ENCODE data around the gene PLPPR2.
A peak's percentile ranks its signal among the peaks of the same experiment; 100 is the strongest.
"Not testable (repeated sequence)": the region's sequence is repeated elsewhere in the genome, so short reads cannot be mapped to it uniquely, and the experiment has no call there.

PLPPR2 gene, protein sequence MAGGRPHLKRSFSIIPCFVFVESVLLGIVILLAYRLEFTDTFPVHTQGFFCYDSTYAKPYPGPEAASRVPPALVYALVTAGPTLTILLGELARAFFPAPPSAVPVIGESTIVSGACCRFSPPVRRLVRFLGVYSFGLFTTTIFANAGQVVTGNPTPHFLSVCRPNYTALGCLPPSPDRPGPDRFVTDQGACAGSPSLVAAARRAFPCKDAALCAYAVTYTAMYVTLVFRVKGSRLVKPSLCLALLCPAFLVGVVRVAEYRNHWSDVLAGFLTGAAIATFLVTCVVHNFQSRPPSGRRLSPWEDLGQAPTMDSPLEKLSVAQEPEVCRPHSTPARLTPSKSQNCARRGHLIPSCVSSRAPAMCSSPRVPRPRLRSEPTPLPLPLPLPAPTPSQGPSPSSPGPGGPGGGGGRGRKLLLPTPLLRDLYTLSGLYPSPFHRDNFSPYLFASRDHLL
- total RNA-seq, result 5.5 to 13.7 (median 8.7) reads per million in 18 experiments

DNA sequence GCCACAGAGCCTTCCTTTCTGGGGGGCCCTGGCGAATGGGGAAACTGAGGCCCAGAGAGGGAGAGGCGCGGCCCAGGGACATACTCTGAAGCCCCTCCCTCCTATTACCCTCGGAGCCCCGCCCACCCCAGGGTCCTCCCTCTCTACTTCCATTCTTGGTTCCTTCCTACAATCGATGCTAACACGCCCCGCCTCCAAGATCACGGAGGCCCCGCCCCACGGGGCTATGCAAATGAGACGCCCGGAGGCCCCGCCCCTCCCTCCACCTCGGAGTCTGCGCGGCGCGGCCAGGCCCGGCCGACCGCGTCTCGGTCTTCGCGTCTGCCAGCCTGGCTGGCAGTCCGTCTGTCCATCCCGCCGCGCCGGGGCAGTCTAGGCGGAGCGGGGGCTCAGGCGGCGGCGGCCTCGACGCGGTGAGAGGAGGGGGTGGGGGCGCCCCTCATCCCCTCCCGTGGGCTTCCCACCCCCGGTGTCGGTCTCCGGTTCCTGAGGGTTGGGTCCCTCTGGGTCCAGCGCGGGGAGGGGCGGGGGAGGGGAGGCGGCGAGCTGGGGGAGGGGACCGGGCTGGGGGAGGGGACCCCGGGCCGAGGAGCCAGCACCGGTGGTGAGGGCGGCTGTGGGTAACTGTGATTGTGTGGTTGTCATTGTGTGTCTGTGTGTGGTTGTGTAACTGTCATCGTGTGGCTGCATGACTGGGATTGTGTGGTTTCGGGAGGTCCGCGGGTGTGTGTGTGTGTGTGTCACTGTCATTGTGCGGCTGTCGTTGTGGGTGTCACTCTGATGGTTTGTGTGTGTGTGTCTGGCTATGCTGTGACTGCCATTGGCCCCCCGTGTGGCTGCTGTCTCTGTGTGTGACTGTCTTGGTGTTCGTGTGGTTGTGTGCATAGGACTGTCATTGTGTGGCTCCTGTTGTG, at the start of gene PLPPR2:
Gene PLPPR2, plus strand, starts transcription at position 273 of the 914 bp plus-strand sequence. CDS start 2,242 bp downstream, outside the sequence.
- DNase-seq, result peak; percentile 92 to 93

DNA sequence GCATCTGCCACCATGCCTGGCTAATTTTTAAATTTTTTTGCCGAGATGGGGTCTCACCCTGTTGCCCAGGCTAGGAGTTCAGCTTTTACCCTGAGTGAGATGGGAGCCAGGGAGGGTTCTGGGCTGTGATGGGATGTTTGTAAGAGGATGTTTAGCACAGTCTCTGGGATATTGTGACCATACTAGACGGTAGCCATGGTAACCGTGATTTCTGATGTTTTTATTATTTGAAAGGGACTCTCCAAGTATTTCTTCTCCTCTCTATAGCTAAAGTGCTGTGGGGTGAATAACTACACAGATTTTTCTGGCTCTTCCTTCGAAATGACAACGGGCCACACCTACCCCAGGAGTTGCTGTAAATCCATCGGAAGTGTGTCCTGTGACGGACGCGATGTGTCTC, 48.9 kb upstream of the PLPPR2 start:
- no peak for DNase-seq

DNA sequence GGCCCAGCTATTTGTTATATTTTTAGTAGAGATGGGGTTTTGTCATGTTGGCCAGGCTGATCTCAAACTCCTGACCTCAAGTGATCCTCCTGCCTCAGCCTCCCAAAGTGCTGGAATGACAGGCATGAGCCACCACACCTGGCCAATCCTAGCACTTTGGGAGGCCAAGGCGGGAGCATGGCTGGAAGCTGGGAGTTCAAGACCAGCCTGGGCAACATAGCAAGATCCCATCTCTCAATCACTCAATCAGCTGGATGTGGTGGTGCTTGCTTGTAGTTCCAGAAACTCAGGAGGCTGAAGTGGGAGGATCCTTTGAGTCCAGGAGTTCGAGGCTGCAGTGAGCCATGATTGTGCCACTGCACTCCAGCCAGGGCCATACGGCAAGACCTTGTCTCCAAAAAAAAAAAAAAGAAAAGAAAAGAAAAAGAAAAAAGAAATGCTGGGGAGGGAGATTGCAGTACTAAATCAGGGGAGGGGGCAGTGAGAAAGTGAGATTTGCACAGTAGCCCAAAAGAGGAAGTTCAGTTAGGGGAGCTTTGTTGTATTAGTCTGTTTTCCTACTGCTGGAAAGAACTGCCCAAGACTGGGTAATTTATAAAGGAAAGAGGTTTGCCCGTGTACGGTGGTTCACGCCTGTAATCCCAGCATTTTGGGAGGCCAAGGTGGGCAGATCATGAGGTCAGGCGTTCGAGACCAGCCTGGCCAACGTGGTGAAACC, 34.8 kb upstream of the PLPPR2 start:
- DNase-seq, result not testable (repeated sequence)

DNA sequence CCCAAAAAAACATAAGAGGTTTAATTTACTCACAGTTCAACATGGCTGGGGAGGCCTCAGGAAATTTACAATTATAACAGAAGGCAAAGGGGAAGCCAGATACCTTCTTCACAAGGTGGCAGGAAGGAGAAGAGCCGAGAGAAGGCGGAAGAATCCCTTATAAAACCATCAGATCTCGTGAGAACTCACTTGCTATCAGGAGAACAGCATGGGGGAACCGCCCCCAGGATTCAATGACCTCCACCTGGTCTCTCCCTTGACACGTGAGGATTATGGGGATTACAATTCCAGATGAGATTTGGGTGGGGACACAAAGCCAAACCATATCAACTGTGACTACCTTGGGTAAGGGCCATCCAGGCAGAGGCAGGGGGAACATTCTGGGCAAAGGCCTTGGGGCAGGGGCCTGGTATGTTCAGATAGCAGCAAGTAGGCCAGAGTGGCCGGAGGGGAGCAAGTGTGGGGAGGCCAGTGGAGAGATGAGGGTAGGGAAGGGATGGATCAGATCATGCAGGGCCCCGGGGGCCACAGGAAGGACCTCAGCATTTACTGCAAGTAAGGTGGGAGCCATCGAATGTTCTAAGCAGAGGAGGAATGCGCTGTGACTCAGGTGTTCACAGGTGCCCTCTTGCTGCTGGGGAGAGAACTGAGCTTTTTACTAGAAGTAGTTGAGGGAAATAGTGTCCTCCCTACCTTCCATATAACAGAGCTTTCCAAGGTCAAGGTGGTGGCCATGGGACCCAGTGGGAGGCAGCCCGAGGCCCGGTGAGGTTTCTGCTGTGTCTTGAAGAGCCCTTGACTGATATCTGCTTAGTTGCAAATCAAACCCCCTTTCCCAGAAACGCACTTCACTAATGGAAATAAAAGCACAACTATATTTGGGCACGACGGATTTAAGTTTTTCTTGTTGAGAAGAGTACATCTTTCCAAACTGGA, 33.8 kb upstream of the PLPPR2 start:
- DNase-seq, result no peak

DNA sequence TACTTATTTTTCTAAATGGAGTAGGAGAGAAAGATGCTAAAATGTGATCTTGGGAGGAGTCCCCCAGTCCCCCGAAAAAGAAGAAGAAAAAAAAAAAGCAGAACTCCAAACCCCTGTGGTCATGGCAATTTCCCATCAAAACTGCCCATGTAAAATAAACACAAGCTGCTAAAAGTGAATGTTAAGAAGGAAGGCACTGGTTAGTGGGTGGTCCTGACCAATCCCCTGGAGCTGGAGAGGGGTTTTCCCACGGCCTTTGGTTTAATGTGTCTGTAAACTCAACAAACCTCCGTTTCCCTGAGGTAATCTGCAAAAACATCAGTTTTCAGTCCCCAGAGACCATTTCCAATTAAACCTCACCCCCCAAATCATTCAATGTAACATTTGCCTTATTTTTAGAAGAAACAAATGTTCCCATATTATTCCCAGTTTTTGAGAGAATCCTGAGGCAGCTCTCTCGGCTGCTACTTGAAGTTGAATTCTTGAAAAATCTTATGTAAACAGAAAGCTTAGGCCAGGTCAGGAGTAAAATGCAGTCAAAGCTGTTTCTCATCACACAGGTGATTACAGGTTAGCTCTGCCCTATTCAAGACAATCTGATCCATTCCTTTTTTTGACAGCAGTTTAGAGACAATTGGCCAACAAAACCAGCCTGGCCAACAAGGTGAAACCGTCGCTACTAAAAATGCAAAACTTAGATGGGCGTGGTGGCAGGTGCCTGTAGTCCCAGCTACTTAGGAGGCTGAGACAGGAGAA, 32.8 kb upstream of the PLPPR2 start:
- peak; percentile 52 to 67 for DNase-seq

DNA sequence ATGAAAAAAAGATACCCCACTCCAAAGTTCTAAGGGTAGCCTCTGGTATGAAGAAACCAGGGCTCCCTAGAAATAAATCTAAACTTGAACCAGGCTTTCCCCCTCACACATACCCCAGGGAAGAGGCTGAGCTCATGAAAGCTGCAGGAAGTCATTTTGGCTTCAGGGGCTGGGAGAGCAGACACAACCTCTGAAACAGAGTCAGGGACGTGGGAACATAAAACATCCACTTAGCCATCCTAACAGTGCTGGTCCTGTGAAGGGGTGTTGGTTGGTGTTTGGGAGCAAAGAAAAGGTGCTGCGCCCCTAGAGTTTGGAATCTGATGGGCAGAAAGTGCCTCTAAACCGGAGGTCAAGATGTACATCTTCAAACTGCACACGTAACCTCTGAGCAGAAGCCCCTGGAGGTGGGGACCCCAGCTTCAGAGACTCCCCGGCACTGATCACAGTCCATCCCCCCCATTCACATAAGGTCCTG, 31.6 kb upstream of the PLPPR2 start:
- DNase-seq, result no peak

DNA sequence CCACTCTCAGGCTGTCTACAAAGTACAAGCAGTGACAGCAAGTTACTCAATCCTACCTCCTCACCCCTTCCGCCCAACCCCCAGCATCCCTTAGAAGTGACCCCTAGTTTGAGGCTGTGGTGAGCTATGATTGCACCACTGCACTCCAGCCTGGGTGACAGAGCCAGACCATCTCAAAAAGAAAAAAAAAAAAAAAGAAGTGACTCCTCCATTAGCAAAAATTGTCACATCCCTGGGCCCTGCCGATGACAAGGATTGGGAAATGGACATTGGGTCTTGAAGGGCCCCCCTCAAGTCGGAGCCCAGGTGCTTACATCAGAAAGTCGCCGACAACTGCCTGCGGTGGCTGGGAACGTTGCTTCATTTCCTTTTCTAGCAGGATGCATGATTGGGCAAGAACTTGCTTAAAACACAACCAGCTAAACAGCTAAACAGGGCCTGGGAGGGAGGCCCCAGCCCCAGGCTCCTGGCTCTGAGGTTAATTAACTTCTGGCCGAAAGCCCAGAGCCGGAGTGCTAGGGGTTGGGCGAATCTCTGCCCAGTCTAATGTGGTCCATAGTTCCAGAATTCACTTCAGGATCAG, 31.1 kb upstream of the PLPPR2 start:
- DNase-seq, result peak; percentile 87 to 90

DNA sequence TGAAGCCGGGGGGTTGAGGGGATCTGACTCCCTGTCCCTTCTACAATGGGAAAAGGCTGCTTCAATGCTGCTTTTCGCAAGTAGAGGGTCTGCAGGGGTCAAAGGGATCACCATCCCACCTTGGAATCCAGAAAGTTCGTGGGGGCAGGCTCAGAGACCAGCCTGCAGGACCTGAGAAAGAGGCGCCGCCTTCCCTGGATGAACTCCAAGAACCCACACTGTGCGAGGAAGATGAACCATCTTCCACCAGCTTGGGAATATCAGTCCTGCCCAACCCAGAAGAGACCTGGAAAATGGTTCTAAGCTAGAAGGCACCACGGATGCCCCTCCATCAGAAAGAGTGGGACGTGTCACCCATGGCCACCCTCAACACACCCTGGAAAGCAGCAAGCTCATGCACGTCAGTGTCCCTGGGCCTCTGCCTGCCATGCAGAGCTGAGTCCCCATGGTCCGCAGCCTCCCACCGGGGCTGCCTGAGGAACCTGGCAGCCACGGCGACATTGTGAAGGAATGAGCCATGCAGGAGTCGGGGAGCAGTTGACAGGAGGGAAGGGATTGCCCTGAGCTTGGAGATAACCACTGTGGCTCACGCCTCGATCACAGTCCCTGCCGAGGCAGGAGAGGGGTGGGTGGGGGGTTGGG, 30.4 kb upstream of the PLPPR2 start:
- DNase-seq, result no peak

DNA sequence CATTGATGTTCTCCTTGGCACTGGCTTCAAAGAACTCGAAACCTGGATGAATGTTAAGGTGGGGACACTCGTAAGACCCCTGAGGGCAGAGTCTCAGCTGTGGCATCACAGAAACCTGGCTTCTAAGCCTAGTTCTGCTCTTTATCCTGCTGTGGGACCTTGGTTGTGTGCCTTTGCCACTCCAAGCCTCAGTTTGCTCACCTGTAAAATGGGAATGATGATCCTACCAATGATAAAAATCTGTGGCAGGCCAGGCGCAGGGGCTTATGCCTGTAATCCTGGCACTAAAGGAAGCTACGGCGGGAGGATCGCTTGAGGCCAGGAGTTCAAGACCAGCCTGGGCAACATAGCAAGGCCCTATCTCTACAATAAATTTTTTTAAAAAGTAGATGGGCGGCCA, 29.7 kb upstream of the PLPPR2 start:
- DNase-seq, result no peak

DNA sequence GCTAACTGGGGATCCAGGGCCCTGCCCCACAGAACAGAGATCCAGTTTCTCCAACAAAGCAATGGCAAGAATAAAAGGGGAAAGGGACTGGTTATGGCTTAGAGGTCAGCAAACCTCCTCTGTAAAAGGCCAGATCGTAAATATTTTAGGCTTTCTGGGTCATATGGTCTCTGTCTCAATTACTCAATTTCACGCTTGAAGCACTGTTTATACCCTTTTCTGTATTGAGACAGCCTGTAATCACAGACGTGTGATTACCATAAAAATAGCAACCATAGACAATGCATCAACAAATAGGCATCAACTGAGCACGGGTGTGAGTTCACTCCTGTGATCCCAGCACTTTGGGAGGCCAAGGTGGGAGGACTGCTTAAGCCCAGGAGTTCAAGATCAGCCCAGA, 25.1 kb upstream of the PLPPR2 start:
- peak in 1 of 2 donors; percentile 11 for DNase-seq

DNA sequence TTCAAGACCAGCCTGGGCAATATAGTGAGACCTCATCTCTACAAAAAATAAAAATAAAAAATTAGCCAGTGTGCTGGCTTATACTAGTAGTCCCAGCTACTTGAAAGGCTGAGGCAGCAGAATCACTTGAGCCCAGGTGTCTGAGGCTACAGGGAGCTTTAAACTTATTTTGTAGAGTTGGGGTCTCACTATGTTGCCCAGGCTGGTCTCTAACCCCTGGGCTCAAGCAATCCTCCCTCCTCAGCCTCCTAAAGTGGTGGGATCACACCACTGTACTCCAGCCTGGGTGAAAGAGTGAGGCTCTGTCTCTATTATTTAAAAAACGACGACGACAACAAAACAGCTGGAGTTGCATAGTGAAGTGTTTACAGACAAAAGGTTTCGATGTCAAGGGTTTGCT, 23.7 kb upstream of the PLPPR2 start:
- no peak for DNase-seq

DNA sequence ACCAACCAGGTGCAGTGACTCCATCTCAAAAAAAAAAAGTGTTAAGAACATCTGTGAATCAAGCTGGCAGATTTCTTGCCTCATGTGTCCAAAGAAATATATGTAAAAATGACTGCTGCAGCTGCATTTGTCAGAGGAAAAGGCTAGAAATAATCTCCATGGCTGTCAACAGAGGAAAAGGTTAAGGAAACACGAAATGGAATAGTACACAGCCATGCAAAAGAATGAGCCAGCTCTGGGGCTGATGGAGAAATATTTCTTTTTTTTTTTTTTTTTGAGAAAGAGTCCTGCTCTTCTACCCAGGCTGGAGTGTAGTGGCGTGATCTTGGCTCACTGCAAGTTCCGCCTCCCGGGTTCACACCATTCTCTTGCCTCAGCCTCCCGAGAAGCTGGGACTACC, 22.4 kb upstream of the PLPPR2 start:
- no peak for DNase-seq

DNA sequence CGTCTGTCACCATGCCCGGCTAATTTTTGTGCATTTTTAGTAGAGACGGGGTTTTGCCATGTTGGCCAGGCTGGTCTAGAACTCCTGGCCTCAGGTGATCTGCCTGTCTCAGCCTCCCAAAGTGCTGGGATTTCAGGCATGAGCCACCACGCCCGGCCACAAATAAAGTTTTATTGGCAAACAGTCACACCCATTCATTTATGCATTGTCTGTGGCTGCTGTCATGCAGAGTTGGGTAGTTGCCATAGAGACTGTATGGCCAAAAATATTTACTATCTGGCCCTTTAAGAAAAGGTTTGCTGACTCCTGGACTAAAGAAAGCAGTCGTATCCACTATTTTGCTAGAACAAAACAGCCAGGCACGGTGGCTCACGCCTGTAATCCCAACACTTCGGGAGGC, 21.4 kb upstream of the PLPPR2 start:
- not testable (repeated sequence) for DNase-seq

DNA sequence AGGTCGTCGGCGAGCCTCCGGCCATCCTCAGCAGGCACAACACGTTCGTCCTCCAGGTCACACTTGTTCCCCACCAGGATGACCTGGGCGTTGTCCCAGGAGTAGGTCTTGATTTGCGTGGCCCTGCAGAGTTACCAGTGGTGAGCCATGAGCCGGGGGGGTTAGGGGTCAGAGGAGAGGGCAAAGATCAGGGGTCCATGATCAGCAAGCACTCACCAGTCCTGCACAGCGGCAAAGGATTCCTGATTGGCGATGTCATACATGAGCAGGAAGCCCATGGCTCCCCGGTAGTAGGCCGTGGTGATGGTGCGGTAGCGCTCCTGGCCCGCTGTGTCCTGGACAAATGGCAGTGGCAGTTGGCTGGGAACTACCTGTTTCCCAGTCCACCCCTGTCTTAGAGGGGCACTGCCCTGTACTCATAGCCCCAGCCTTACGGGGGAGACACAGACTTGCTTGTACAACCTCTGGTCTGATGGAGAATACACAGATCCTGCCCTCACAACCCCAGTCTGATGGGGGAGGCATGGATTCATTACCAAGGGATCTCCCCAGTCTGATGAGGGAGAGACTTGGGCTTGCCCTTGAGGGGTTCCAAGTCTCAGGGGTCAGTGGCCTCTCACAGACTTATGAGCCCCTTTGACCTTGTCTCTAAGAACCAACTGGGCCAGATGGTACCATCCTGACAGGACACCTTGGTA, 19.6 kb upstream of the PLPPR2 start:
- no peak for DNase-seq

DNA sequence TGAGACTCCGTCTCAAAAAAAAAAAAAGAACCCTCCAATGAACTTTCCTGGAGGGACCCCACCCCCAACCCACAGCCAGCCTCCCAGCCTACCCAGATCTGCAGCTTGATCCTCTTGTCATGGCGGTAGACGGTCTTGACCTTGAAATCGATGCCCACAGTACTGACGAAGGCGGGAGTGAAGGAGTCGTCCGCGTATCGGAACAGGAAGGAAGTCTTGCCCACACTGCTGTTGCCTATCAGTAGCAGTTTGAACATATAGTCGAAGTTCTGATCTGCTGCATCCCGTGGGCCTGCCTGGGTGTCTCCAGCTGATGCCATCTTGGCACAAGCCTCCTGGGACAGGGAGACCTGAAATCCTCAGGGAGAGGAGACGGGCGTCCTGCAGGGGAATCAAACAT, 18.2 kb upstream of the PLPPR2 start:
- peak; percentile 30 to 41 for DNase-seq

DNA sequence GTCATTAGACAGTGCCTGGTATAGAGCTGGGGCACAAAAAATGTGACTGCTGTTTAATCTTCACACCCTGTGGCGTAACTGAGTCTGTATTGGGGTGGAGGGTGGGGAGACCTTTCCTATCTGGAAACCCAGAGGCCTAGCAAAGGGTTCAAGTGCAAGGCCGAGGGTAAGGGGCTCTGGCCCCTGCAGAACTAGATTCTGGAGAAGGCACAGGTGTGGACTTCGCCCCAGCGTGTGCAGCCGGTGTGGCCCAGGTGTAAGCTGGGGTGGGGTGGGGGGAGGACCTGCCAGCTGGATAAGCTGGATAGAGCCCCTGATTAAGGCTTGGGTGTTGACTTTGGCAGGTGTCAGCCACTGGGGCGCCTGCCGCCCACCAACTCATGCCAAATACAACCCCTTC, 17.1 kb upstream of the PLPPR2 start:
- DNase-seq, result no peak

DNA sequence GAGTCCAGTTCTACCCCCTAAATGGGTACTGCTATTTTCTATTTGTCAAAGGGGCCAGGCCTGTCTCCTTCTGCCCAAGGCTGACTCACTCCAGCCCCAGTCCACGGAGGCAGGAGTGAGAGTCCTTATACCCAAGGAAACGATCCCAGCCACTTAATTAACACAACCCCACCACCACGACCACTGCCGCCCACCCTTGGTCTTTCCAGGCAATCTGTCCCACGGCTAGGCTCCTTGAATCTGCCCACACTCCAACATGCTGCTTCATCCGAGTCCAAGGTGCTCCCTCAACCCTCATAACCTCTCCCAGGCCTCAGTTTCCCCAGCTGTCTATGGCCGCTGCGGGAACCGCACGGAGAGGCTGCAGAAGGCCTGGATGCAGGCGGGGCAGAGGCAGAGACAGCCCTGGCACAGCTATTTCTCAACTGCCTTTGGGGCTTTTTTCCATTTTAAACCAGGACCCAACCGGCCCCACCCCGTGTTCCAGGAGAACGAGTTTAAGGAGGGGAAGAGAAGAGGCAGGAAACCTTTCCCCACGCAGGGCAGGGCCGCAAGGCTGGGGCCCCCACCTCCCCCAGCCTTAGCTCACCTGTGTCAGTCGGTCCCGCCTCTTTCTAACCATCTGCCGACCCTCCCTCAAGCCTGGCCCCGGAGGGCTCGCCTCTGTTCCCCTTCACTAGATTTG, 16.5 kb upstream of the PLPPR2 start:
- no peak for DNase-seq
